KOPT-K1 (cell line): Measurements from ENCODE around the gene SNRNP48.

ENCODE experiments used
- H3K27ac ChIP-seq: fragments of 200-600 bp; sonication (generic); 2 replicates; pipeline ENCODE4 v1.5.1; 2016; ENCODE audit warnings: antibody characterized with exemption, mild to moderate bottlenecking, low read depth, low read length; ENCODE audit not compliant: poor library complexity, severe bottlenecking
- H3K36me3 ChIP-seq: fragments of 200-600 bp; sonication (generic); 2 replicates; pipeline ENCODE4 v1.5.1; 2017; ENCODE audit warnings: antibody characterized with exemption, mild to moderate bottlenecking, low read length, moderate library complexity; ENCODE audit not compliant: insufficient read depth
- H3K9me3 ChIP-seq: fragments of 200-600 bp; sonication (generic); 2 replicates; pipeline ENCODE4 v1.5.1; 2017; ENCODE audit warnings: antibody characterized with exemption, low read length, mild to moderate bottlenecking; ENCODE audit not compliant: insufficient read depth, poor library complexity, severe bottlenecking

Gene SNRNP48

DNA sequence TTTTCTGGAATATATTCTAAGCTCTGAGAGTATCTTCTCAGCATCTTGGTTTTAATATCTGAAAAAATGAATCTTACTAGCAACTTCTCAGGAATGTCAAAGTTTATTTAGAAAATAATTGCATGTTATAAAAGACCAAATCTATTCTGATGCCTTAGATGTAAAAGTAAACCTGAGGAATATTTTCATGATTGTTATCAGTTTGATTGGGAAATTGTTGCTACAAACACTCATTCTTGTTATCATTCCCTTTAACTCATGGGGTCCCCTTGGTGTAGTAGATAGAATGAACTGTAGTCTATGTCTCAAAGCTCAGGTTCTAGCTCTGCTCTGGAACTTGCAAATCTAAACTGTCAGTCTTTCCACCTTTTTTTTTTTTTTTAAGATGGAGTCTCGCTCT is 50.0 kb downstream of the SNRNP48 start:
- Histone ChIP-seq H3K36me3 (no peaks in the 10 kb centered on the region), H3K9me3 (no peaks in the 10 kb centered on the region), H3K27ac (no peak overlapping the region)

- Histone ChIP-seq H3K36me3 (no peaks in the 10 kb centered on the region), H3K9me3 (no peaks in the 10 kb centered on the region), H3K27ac (no peak overlapping the region)
Measured at GRCh38 chr6:7640607-7641577, 50.9 kb downstream of the SNRNP48 start.

- no peaks in the 10 kb centered on the region for H3K36me3 ChIP-seq
- no peaks in the 10 kb centered on the region for H3K9me3 ChIP-seq
- no peak overlapping the region for H3K27ac ChIP-seq
Measured at GRCh38 chr6:7642791-7643190, 52.8 kb downstream of the SNRNP48 start.

DNA sequence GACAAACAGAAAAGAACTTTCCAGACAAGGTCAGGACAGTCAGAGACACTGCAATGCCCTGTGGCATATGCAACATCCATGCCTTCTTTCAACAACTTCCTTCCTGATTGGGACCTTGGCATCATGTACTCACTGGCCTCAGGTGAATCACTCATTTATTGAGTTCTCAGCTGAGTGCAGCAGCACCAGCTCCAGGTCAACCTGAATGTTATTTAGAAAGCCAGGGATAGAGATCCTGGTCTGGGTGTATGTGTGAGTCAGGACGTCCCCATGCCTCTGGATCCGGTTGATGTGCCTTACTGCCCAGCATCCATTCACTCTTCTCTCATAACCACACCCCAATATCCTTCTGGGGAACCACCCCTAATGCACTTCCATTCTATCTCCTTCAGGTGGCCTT is 54.4 kb downstream of the SNRNP48 start:
- Histone ChIP-seq H3K27ac (no peak overlapping the region), H3K9me3 (no peaks in the 10 kb centered on the region), H3K36me3 (no peaks in the 10 kb centered on the region)

DNA sequence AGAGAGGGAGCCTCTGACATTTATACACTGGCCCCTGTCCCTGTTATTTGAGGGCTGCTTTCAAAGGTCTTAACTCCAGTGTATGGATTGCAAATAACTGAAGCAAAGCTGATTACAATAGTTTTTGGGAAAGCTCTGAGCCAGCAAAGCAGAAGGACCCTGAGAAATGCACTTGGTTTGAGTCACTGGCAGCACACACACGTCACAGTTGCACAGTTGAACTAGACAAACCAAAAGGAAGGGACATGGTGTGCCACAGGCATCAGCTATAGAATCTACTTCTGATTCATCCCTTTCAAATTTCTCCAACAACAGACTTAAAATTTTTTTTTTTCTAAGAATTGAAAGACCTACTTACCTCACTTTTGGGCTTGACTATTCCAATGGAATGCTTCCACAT is 56.4 kb downstream of the SNRNP48 start:
- H3K9me3 ChIP-seq, result no peaks in the 10 kb centered on the region
- no peak overlapping the region for H3K27ac ChIP-seq
- no peaks in the 10 kb centered on the region for H3K36me3 ChIP-seq

- Histone ChIP-seq H3K27ac (no peak overlapping the region), H3K36me3 (no peaks in the 10 kb centered on the region), H3K9me3 (no peaks in the 10 kb centered on the region)
Measured at GRCh38 chr6:7647504-7647903, 57.5 kb downstream of the SNRNP48 start.

DNA sequence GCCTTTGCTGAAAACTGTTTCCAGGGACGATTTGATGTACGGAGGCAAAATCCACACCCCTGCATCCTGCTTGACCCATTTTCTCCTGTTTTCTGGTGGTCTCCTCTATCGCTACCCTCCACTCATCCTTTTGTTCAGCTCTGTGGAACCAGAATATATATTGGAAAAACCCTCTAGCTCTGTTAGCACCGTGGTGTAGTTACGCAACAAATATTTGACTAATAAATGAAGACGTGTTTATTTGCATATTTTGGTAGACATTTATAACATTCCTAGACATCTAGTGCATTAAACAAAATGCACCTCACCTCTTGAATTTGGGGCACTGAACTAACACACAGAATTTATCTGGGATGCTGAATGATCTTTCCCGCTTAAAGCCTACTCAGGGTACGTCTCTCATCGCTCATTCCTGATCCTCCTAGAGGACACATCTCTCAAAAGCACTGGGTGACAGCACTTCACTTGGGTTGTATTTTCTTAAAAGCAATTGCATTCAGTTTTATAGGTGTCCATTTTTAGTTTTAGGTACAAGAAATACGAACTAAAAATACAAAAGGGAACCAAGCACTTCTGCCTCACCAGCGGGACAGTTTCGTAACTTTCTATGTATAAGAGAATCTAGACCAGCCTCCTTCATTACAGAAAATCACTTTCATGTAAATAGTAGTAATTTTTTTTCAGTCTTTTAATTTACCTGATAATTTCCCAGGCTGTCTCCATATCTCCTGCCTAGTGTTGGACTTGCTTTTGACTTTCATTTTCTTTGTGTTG is 59.2 kb downstream of the SNRNP48 start:
- Histone ChIP-seq H3K9me3 (no peaks in the 10 kb centered on the region), H3K36me3 (no peaks in the 10 kb centered on the region), H3K27ac (no peak overlapping the region)

GRCh38 chr6:7650878-7651277 is 60.9 kb downstream of the SNRNP48 start:
- no peaks in the 10 kb centered on the region for H3K36me3 ChIP-seq
- no peaks in the 10 kb centered on the region for H3K9me3 ChIP-seq
- no peak overlapping the region for H3K27ac ChIP-seq

GRCh38 chr6:7652957-7653356 is 63.0 kb downstream of the SNRNP48 start:
- no peak overlapping the region for H3K27ac ChIP-seq
- no peaks in the 10 kb centered on the region for H3K36me3 ChIP-seq
- no peaks in the 10 kb centered on the region for H3K9me3 ChIP-seq

GRCh38 chr6:7656355-7656754 is 66.4 kb downstream of the SNRNP48 start:
- no peaks in the 10 kb centered on the region for H3K9me3 ChIP-seq
- H3K36me3 ChIP-seq, result no peaks in the 10 kb centered on the region
- H3K27ac ChIP-seq, result no peak overlapping the region

- H3K36me3 ChIP-seq, result no peaks in the 10 kb centered on the region
- H3K9me3 ChIP-seq, result no peaks in the 10 kb centered on the region
- no peak overlapping the region for H3K27ac ChIP-seq
Measured at GRCh38 chr6:7658543-7658942, 68.5 kb downstream of the SNRNP48 start.

- no peak overlapping the region for H3K27ac ChIP-seq
- no peaks in the 10 kb centered on the region for H3K36me3 ChIP-seq
- H3K9me3 ChIP-seq, result no peaks in the 10 kb centered on the region
Measured at GRCh38 chr6:7661364-7661763, 71.4 kb downstream of the SNRNP48 start.
